Liver (tissue), 9 donors: Measurements from ENCODE around the gene SPTAN1. TPM values are rescaled to one million over a fixed set of nuclear protein-coding genes. Genes with fewer than 3 reads are reported as not detected.

Source experiments
- DNase-seq: peaks from one replicate; pipeline ENCODE4 v3.0.0-alpha.2; 2017; ENCODE audit warnings: low spot score
- H3K27ac ChIP-seq, 2 donors: one replicate each; pipeline ENCODE4 v1.7.0; 2013; ENCODE audit warnings: inconsistent platforms in 2 of 2, low read length in 2 of 2, control low read depth in 1 of 2, low read depth in 1 of 2, mild to moderate bottlenecking in 1 of 2
- H3K27me3 ChIP-seq, 4 donors: one replicate each; pipeline versions ENCODE4 v1.6.1 to v1.7.0; 2013; ENCODE audit warnings: low read length in 3 of 4, inconsistent platforms in 1 of 4, mild to moderate bottlenecking in 1 of 4, moderate library complexity in 1 of 4; ENCODE audit not compliant: control insufficient read depth in 4 of 4, insufficient read depth in 4 of 4
- H3K36me3 ChIP-seq, 4 donors: one replicate each; pipeline versions ENCODE4 v1.6.1 to v1.7.0; 2013; ENCODE audit warnings: low read length in 3 of 4, mild to moderate bottlenecking in 3 of 4, low read depth in 1 of 4, moderate library complexity in 1 of 4; ENCODE audit not compliant: control insufficient read depth in 4 of 4, insufficient read depth in 3 of 4
- H3K4me1 ChIP-seq, 4 donors: one replicate each; pipeline versions ENCODE4 v1.6.1 to v1.7.0; 2013; ENCODE audit warnings: low read length in 3 of 4, mild to moderate bottlenecking in 3 of 4, moderate library complexity in 1 of 4; ENCODE audit not compliant: control insufficient read depth in 4 of 4, insufficient read depth in 4 of 4
- H3K4me3 ChIP-seq, 3 donors: one replicate each; pipeline versions ENCODE4 v1.6.1 to v1.7.0; 2013; ENCODE audit warnings: low read length in 3 of 3, control low read depth in 1 of 3, low read depth in 1 of 3, mild to moderate bottlenecking in 1 of 3
- H3K9ac ChIP-seq, 2 donors: one replicate each; pipeline ENCODE4 v1.7.0; 2013; ENCODE audit warnings: low read length in 2 of 2, mild to moderate bottlenecking in 2 of 2, moderate library complexity in 2 of 2, control low read depth in 1 of 2, low read depth in 1 of 2
- H3K9me3 ChIP-seq, 4 donors: one replicate each; pipeline versions ENCODE4 v1.6.1 to v1.7.0; 2013; ENCODE audit warnings: low read length in 3 of 4; ENCODE audit not compliant: control insufficient read depth in 4 of 4
- EGR1 ChIP-seq, 2 donors: IDR thresholded peaks; 2 replicates each; pipeline ENCODE4 v1.6.1; 2016 to 2018; ENCODE audit warnings: antibody characterized with exemption in 2 of 2, low read depth in 2 of 2
- FOXA1 ChIP-seq: IDR thresholded peaks from 2 replicates; pipeline ENCODE4 v1.6.1; 2016; ENCODE audit warnings: antibody characterized with exemption
- FOXA2 ChIP-seq: IDR thresholded peaks from 2 replicates; pipeline ENCODE4 v1.6.1; 2016; ENCODE audit warnings: antibody characterized with exemption
- GABPA ChIP-seq, 2 donors: IDR thresholded peaks in 1 of 2; conservative IDR thresholded peaks in 1 of 2; 2 replicates each; pipeline ENCODE4 v1.6.1; 2016; ENCODE audit warnings: antibody characterized with exemption in 2 of 2, mild to moderate bottlenecking in 1 of 2, moderate library complexity in 1 of 2
- HNF4A ChIP-seq, 2 donors: conservative IDR thresholded peaks; 2 replicates each; pipeline ENCODE4 v1.6.1; 2016; ENCODE audit warnings: antibody characterized with exemption in 2 of 2, mild to moderate bottlenecking in 2 of 2
- HNF4G ChIP-seq: IDR thresholded peaks from 2 replicates; pipeline ENCODE4 v1.6.1; 2016; ENCODE audit warnings: antibody characterized with exemption
- JUND ChIP-seq, 2 donors: IDR thresholded peaks; 2 replicates each; pipeline ENCODE4 v1.6.1; 2016; ENCODE audit warnings: antibody characterized with exemption in 2 of 2
- NR2F2 ChIP-seq: IDR thresholded peaks from 2 replicates; pipeline ENCODE4 v1.6.1; 2016; ENCODE audit warnings: antibody characterized with exemption
- RAD21 ChIP-seq, 2 donors: IDR thresholded peaks; 2 replicates each; pipeline ENCODE4 v1.6.1; 2016; ENCODE audit warnings: antibody characterized with exemption in 2 of 2, mild to moderate bottlenecking in 2 of 2
- RXRA ChIP-seq, 2 donors: IDR thresholded peaks; 2 replicates each; pipeline ENCODE4 v1.6.1; 2017 to 2018; ENCODE audit warnings: antibody characterized with exemption in 2 of 2, mild to moderate bottlenecking in 1 of 2
- SP1 ChIP-seq: IDR thresholded peaks from 2 replicates; pipeline ENCODE4 v1.6.1; 2018; ENCODE audit warnings: antibody characterized with exemption, mild to moderate bottlenecking
- TAF1 ChIP-seq: conservative IDR thresholded peaks from 2 replicates; pipeline ENCODE4 v1.6.1; 2016; ENCODE audit warnings: antibody characterized with exemption, mild to moderate bottlenecking
- YY1 ChIP-seq: IDR thresholded peaks from 2 replicates; pipeline ENCODE4 v1.6.1; 2016; ENCODE audit warnings: antibody characterized with exemption, mild to moderate bottlenecking
- WGBS: extraction: QIAGEN DNeasy Blood & Tissue Kit; methylation state at CpG from one replicate; pipeline ENCODE4 v1.1.7; 2013; 5-methylcytosine and 5-hydroxymethylcytosine counted together
- polyA plus RNA-seq, 2 donors: library from polyadenylated mRNA; stranded (reverse) in 1 of 2; unstranded in 1 of 2; fragments of 200-250 nt in 1 of 2; fragments of >200 nt in 1 of 2; fragmentation: Nextera tagmentation in 1 of 2; extraction: Ambion mirVana in 1 of 2; gene quantifications; one replicate each; pipeline versions ENCODE4 v1.2.1 to v1.2.3, GENCODE V29; 2013 to 2015
- total RNA-seq, 2 donors: library from RNA; depleted of rRNA; stranded (reverse); fragments of >200 nt; gene quantifications; one replicate each; pipeline ENCODE4 v1.2.3, GENCODE V29; 2014
- TF ChIP-seq, protein P1 (sequence below): IDR thresholded peaks from 2 replicates; pipeline ENCODE4 v1.6.1; 2016; ENCODE audit warnings: antibody characterized with exemption
- TF ChIP-seq, protein P2 (sequence below): IDR thresholded peaks from 2 replicates; pipeline ENCODE4 v1.6.1; 2016; ENCODE audit warnings: antibody characterized with exemption, mild to moderate bottlenecking
- TF ChIP-seq, protein P3 (sequence below): IDR thresholded peaks from 2 replicates; pipeline ENCODE4 v1.6.1; 2016; ENCODE audit warnings: antibody characterized with exemption
- TF ChIP-seq, protein P4 (sequence below): IDR thresholded peaks from 2 replicates; pipeline ENCODE4 v1.6.1; 2016; ENCODE audit warnings: antibody characterized with exemption
- TF ChIP-seq, protein P5 (sequence below): fragments of 150-350 bp; IDR thresholded peaks from 2 replicates; pipeline ENCODE4 v1.5.1; 2017; ENCODE audit warnings: improper control_type of control experiment, low read depth, low read length; ENCODE audit not compliant: missing input control
- donor health status: healthy.
- donor health status: healthy.
- donor health status: healthy.
- donor health status: healthy.
- donor health status: healthy.

SPTAN1 gene
- total and polyA plus RNA-seq, 4 donors: 31.3 to 86.5 (median 60.4) TPM

DNA sequence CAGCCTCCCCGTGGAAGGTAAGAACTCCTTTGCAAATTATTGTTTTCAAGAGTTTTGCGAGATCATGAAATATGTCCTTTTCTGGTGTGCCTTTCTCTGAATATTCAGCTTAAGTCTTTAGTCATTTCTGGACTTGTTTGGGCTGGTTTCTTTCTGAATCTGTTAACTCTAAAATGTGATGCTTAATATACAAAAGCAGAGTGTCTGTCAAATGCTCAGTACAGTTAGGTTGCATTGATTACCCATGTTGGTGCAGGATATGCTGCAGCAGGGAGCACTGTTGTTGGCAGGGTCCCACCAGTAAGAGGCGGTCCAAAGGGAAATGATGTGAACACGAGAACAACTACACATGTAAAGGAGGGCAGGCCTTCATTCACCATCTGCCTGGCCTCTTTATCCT lies 47.7 kb downstream of the SPTAN1 start:
- peaks cover 7 to 60% (median 47%) of the 10 kb centered on the region in 4 donors for H3K36me3 ChIP-seq
- no peaks in the 10 kb centered on the region for H3K4me1 ChIP-seq
- no peak overlapping the region for H3K27ac ChIP-seq
- no peaks in the 10 kb centered on the region for H3K27me3 ChIP-seq
- H3K9me3 ChIP-seq: no peaks in the 10 kb centered on the region
- 90% methylated on average over 4 of the region's 4 CpGs for WGBS
- no peak for DNase-seq
- H3K9ac ChIP-seq: no peak overlapping the region
- H3K4me3 ChIP-seq: no peak overlapping the region
- no peak for TF ChIP-seq FOXA2
- TF ChIP-seq, protein P1, sequence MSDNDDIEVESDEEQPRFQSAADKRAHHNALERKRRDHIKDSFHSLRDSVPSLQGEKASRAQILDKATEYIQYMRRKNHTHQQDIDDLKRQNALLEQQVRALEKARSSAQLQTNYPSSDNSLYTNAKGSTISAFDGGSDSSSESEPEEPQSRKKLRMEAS: no peak
- no peak for TF ChIP-seq HNF4G
- no peak for TF ChIP-seq NR2F2
- TF ChIP-seq, protein P2, sequence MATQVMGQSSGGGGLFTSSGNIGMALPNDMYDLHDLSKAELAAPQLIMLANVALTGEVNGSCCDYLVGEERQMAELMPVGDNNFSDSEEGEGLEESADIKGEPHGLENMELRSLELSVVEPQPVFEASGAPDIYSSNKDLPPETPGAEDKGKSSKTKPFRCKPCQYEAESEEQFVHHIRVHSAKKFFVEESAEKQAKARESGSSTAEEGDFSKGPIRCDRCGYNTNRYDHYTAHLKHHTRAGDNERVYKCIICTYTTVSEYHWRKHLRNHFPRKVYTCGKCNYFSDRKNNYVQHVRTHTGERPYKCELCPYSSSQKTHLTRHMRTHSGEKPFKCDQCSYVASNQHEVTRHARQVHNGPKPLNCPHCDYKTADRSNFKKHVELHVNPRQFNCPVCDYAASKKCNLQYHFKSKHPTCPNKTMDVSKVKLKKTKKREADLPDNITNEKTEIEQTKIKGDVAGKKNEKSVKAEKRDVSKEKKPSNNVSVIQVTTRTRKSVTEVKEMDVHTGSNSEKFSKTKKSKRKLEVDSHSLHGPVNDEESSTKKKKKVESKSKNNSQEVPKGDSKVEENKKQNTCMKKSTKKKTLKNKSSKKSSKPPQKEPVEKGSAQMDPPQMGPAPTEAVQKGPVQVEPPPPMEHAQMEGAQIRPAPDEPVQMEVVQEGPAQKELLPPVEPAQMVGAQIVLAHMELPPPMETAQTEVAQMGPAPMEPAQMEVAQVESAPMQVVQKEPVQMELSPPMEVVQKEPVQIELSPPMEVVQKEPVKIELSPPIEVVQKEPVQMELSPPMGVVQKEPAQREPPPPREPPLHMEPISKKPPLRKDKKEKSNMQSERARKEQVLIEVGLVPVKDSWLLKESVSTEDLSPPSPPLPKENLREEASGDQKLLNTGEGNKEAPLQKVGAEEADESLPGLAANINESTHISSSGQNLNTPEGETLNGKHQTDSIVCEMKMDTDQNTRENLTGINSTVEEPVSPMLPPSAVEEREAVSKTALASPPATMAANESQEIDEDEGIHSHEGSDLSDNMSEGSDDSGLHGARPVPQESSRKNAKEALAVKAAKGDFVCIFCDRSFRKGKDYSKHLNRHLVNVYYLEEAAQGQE: no peak
- TF ChIP-seq TAF1: no peak
- TF ChIP-seq, protein P3, sequence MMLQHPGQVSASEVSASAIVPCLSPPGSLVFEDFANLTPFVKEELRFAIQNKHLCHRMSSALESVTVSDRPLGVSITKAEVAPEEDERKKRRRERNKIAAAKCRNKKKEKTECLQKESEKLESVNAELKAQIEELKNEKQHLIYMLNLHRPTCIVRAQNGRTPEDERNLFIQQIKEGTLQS: no peak
- TF ChIP-seq GABPA (IDR thresholded peaks at IDR 0.05 in 1 of 2, conservative IDR thresholded peaks at IDR 0.05 in 1 of 2): no peak
- no peak for TF ChIP-seq EGR1 (IDR thresholded peaks at IDR 0.05; ENCODE audit: low read depth in 2 of 2)
- TF ChIP-seq, protein P4, sequence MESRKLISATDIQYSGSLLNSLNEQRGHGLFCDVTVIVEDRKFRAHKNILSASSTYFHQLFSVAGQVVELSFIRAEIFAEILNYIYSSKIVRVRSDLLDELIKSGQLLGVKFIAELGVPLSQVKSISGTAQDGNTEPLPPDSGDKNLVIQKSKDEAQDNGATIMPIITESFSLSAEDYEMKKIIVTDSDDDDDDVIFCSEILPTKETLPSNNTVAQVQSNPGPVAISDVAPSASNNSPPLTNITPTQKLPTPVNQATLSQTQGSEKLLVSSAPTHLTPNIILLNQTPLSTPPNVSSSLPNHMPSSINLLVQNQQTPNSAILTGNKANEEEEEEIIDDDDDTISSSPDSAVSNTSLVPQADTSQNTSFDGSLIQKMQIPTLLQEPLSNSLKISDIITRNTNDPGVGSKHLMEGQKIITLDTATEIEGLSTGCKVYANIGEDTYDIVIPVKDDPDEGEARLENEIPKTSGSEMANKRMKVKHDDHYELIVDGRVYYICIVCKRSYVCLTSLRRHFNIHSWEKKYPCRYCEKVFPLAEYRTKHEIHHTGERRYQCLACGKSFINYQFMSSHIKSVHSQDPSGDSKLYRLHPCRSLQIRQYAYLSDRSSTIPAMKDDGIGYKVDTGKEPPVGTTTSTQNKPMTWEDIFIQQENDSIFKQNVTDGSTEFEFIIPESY: no peak
- TF ChIP-seq, protein P5, sequence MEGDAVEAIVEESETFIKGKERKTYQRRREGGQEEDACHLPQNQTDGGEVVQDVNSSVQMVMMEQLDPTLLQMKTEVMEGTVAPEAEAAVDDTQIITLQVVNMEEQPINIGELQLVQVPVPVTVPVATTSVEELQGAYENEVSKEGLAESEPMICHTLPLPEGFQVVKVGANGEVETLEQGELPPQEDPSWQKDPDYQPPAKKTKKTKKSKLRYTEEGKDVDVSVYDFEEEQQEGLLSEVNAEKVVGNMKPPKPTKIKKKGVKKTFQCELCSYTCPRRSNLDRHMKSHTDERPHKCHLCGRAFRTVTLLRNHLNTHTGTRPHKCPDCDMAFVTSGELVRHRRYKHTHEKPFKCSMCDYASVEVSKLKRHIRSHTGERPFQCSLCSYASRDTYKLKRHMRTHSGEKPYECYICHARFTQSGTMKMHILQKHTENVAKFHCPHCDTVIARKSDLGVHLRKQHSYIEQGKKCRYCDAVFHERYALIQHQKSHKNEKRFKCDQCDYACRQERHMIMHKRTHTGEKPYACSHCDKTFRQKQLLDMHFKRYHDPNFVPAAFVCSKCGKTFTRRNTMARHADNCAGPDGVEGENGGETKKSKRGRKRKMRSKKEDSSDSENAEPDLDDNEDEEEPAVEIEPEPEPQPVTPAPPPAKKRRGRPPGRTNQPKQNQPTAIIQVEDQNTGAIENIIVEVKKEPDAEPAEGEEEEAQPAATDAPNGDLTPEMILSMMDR: no peak
- TF ChIP-seq RXRA (IDR thresholded peaks at IDR 0.05): no peak
- no peak for TF ChIP-seq JUND (IDR thresholded peaks at IDR 0.05)
- no peak for TF ChIP-seq RAD21 (IDR thresholded peaks at IDR 0.05)
- no peak for TF ChIP-seq FOXA1
- TF ChIP-seq HNF4A (conservative IDR thresholded peaks at IDR 0.05): no peak
- no peak for TF ChIP-seq YY1
- no peak for TF ChIP-seq SP1
